Lower leg skin (tissue), 4 donors: ENCODE data around the gene FGGY. TPM values are rescaled to one million over a fixed set of nuclear protein-coding genes. Genes with fewer than 3 reads are reported as not detected.

Source experiments
- DNase-seq, 2 donors: peaks; one replicate each; pipeline ENCODE4 v3.0.0-alpha.2; 2019; ENCODE audit warnings: low spot score in 2 of 2
- H3K4me3 ChIP-seq: fragments of 200-600 bp; sonication (generic); 2 replicates; pipeline ENCODE4 v1.5.1; 2017; ENCODE audit warnings: mild to moderate bottlenecking, low read depth; ENCODE audit not compliant: poor library complexity, severe bottlenecking
- POLR2A ChIP-seq, 2 donors: fragments of 450-650 bp; IDR thresholded peaks; one replicate each; pipeline ENCODE4 v1.6.1; 2016 to 2017; ENCODE audit warnings: antibody characterized with exemption in 2 of 2, mild to moderate bottlenecking in 1 of 2, moderate library complexity in 1 of 2
- WGBS, 2 donors: methylation state at CpG; one replicate each; pipeline ENCODE4 v1.1.5; 2018; 5-methylcytosine and 5-hydroxymethylcytosine counted together
- intact Hi-C: fragments of 100-400 bp; cut with DNase I; formaldehyde crosslinking; loops from one replicate; pipeline ENCODE4 v1.15.0; 2023; ENCODE audit warnings: low total_unique reads
- total RNA-seq, 4 donors: library from RNA; depleted of rRNA; stranded (reverse); fragments of >200 nt; gene quantifications; one replicate each; pipeline ENCODE4 v1.1.0, GENCODE V29; 2016
- TF ChIP-seq, protein P1 (sequence below), 3 donors: fragments of 450-650 bp; IDR thresholded peaks; one replicate each; pipeline ENCODE4 v1.5.1; 2016; ENCODE audit warnings: antibody characterized with exemption in 3 of 3, mild to moderate bottlenecking in 3 of 3, moderate library complexity in 2 of 3

The FGGY gene
- total RNA-seq, 4 donors from 2014 or later: 10.0 to 29.5 (median 17.5) TPM

DNA sequence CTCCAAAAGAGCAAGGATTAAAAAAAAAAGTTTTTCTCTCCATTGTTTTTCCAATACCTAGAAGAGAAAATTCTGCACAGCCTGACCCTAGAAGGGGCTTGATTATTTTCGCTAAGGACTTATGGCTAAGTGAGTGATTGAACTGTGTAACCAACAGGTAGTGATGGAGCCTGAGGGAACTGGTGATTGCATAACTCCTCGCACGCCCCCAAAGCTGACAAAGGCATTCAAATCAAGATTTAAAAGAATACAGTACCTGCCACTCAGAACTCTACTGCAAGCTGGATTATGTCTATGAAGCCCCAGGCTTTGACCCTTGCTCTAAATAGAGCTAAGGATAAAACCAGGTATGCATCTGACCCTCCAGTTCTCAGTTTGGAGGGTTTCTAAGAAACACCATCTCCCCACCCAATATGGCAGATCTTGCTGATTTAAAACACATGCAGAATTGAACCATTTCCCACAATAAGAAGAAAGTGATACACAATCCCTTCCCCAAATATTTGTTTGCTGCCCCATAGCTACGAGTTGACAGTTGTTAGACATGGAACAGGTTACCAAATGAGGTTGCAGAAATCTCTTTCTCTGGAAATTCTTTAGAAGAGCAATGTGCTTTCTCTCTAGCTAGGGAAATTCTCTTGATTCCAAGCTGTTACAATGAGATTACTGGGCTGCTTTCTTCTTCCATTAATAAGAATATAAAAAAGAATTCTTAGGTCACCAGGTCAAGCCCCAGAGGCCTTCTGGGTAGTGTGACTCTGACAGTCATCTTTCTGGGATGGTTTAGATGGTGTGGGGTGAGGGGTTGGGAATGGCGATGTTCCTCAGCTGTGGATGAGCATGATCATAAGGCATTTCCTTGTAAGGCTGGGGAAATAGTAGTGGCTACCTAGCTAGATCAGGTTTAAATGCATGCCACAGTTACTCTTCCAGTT lies 35.1 kb downstream of the FGGY start:
- no peak overlapping the region for H3K4me3 ChIP-seq
- intact Hi-C loops: no loop called here
- no peak for TF ChIP-seq POLR2A (IDR thresholded peaks at IDR 0.05)
- TF ChIP-seq, protein P1, sequence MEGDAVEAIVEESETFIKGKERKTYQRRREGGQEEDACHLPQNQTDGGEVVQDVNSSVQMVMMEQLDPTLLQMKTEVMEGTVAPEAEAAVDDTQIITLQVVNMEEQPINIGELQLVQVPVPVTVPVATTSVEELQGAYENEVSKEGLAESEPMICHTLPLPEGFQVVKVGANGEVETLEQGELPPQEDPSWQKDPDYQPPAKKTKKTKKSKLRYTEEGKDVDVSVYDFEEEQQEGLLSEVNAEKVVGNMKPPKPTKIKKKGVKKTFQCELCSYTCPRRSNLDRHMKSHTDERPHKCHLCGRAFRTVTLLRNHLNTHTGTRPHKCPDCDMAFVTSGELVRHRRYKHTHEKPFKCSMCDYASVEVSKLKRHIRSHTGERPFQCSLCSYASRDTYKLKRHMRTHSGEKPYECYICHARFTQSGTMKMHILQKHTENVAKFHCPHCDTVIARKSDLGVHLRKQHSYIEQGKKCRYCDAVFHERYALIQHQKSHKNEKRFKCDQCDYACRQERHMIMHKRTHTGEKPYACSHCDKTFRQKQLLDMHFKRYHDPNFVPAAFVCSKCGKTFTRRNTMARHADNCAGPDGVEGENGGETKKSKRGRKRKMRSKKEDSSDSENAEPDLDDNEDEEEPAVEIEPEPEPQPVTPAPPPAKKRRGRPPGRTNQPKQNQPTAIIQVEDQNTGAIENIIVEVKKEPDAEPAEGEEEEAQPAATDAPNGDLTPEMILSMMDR (IDR thresholded peaks at IDR 0.05): no peak
- DNase-seq: no peak
- 76 to 79% methylated on average over 5 of the region's 5 CpGs for WGBS, 2 donors

DNA sequence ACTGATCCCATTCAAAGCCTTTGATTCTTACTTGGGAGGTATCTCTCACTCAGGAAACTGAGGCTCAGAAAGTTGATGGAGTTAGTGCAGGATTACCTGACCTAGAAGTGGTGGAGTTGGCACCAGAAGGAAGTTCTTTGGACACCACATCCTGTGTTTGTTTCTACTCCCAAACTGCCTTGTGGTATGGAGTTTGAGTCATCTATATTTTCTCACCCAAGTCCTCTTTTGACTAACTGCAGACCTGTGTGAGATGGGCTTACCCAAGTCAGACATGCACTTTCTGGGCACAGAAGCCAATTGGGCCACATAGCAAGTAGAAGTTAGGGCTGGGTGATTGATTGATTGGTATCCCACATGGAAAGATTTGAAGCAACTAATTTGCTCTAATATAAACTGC lies 36.1 kb downstream of the FGGY start:
- DNase-seq: no peak
- no peak overlapping the region for H3K4me3 ChIP-seq
- intact Hi-C loops: no loop called here
- TF ChIP-seq, protein P1 (IDR thresholded peaks at IDR 0.05): no peak
- TF ChIP-seq POLR2A (IDR thresholded peaks at IDR 0.05): no peak

DNA sequence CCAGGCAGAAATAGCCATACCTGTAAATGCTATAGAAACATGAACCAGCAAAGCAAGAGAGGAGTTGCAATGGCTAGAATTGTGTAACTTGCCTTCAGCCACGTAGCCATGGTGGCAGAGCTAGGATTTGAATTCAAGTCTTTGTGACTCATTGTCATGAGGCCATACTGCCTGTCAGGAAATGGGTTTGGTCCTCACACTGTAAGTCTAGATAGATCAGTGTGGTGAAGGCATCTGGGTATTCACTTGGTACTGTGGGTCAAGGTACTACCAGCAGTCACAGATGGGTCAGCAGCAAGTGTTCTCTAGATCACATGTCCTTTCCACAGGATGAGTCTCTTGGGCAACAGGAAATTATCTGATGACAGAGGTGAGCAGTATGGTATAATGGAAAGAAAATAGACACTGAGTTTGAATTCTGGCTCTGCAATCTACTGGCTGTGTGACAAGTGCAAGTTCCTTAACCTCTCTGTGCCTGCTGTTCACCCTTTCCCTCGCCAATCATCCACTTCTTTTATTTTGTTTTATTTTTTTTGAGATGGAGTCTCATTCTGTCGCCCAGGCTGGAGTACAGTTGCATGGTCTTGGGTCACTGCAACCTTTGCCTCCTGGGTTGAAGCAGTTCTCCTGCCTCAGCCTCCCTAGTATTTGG lies 36.9 kb downstream of the FGGY start:
- TF ChIP-seq POLR2A (IDR thresholded peaks at IDR 0.05): no peak
- TF ChIP-seq, protein P1 (IDR thresholded peaks at IDR 0.05): no peak
- DNase-seq: no peak
- 82 to 84% methylated on average over 3 of the region's 3 CpGs for WGBS, 2 donors
- intact Hi-C loops: no loop called here
- no peak overlapping the region for H3K4me3 ChIP-seq

- no peak overlapping the region for H3K4me3 ChIP-seq
- DNase-seq: no peak
- TF ChIP-seq POLR2A (IDR thresholded peaks at IDR 0.05): no peak
- TF ChIP-seq, protein P1 (IDR thresholded peaks at IDR 0.05): no peak
- WGBS, 2 donors: 92 to 94% methylated on average over 5 of the region's 5 CpGs
- intact Hi-C loops: no loop called here
Measured at GRCh38 chr1:59340411-59341307, 43.8 kb downstream of the FGGY start.

- DNase-seq: no peak
- H3K4me3 ChIP-seq: no peak overlapping the region
- no peak for TF ChIP-seq POLR2A (IDR thresholded peaks at IDR 0.05)
- TF ChIP-seq, protein P1 (IDR thresholded peaks at IDR 0.05): no peak
- 95 to 97% methylated on average over 3 of the region's 3 CpGs for WGBS, 2 donors
- intact Hi-C loops: no loop called here
Measured at GRCh38 chr1:59342801-59343575, 46.1 kb downstream of the FGGY start.
